ENCODE data around the gene SLC30A2.

Gene SLC30A2

GRCh38 chr1:26025517-26025916 lies 20.4 kb downstream of the SLC30A2 start:
- H3K27ac ChIP-seq: no peak overlapping the region
- TF ChIP-seq CTCF (IDR thresholded peaks at IDR 0.05; ENCODE audit: low read depth, low read length, missing control alignments): no peak

GRCh38 chr1:26025060-26025459 lies 20.9 kb downstream of the SLC30A2 start:
- no peaks in the 10 kb centered on the region for H3K36me3 ChIP-seq (replicated peaks)
- no peak overlapping the region for H3K4me3 ChIP-seq (ENCODE audit: low read depth, low read length)
- in situ Hi-C loops (cut with HindIII; ENCODE audit: low pct_ligation_motif_present, low sequenced_read_pairs): no loop called here
- TF ChIP-seq CTCF (IDR thresholded peaks at IDR 0.05; ENCODE audit: low read depth, low read length, missing control alignments): no peak
- DNase-seq: no peak
- H3K27ac ChIP-seq: no peak overlapping the region
- H3K27me3 ChIP-seq (replicated peaks): no peaks in the 10 kb centered on the region

More at GRCh38 chr1:26025517-26025916, 20.4 kb downstream of the SLC30A2 start:
- H3K27me3 ChIP-seq (replicated peaks): no peaks in the 10 kb centered on the region
- no peak for DNase-seq
- no peak overlapping the region for H3K4me3 ChIP-seq (ENCODE audit: low read depth, low read length)
- in situ Hi-C loops (cut with HindIII; ENCODE audit: low pct_ligation_motif_present, low sequenced_read_pairs): no loop called here
- no peaks in the 10 kb centered on the region for H3K36me3 ChIP-seq (replicated peaks)

- DNase-seq: no peak
- H3K27ac ChIP-seq: no peak overlapping the region
- H3K36me3 ChIP-seq (replicated peaks): no peaks in the 10 kb centered on the region
- in situ Hi-C loops (cut with HindIII; ENCODE audit: low pct_ligation_motif_present, low sequenced_read_pairs): no loop called here
- no peaks in the 10 kb centered on the region for H3K27me3 ChIP-seq (replicated peaks)
- peak overlapping the region; percentile 35 for H3K4me3 ChIP-seq (ENCODE audit: low read depth, low read length)
- TF ChIP-seq CTCF (IDR thresholded peaks at IDR 0.05; ENCODE audit: low read depth, low read length, missing control alignments): no peak
Observed at GRCh38 chr1:26023826-26024225, 22.1 kb downstream of the SLC30A2 start.

- no peak for TF ChIP-seq CTCF (IDR thresholded peaks at IDR 0.05; ENCODE audit: low read depth, low read length, missing control alignments)
- H3K27me3 ChIP-seq (replicated peaks): no peaks in the 10 kb centered on the region
- no peak for DNase-seq
- no peak overlapping the region for H3K27ac ChIP-seq
- in situ Hi-C loops (cut with HindIII; ENCODE audit: low pct_ligation_motif_present, low sequenced_read_pairs): no loop called here
- peak overlapping the region; percentile 59 for H3K4me3 ChIP-seq (ENCODE audit: low read depth, low read length)
- no peaks in the 10 kb centered on the region for H3K36me3 ChIP-seq (replicated peaks)
Observed at GRCh38 chr1:26023009-26023408, 22.9 kb downstream of the SLC30A2 start.

GRCh38 chr1:26022404-26022779 lies 23.5 kb downstream of the SLC30A2 start:
- H3K27ac ChIP-seq: no peak overlapping the region
- H3K4me3 ChIP-seq (ENCODE audit: low read depth, low read length): peak overlapping the region; percentile 59
- DNase-seq: no peak
- TF ChIP-seq CTCF (IDR thresholded peaks at IDR 0.05; ENCODE audit: low read depth, low read length, missing control alignments): no peak
- H3K27me3 ChIP-seq (replicated peaks): no peaks in the 10 kb centered on the region
- H3K36me3 ChIP-seq (replicated peaks): no peaks in the 10 kb centered on the region
- in situ Hi-C loops (cut with HindIII; ENCODE audit: low pct_ligation_motif_present, low sequenced_read_pairs): no loop called here

- TF ChIP-seq CTCF (IDR thresholded peaks at IDR 0.05; ENCODE audit: low read depth, low read length, missing control alignments): no peak
- Histone ChIP-seq H3K4me3 (ENCODE audit: low read depth, low read length) (peak within 1 kb of the TSS; percentile 59), H3K36me3 (replicated peaks) (no peaks in the 10 kb centered on the region), H3K27ac (no peak within 1 kb of the TSS), H3K27me3 (replicated peaks) (no peaks in the 10 kb centered on the region)
- peak; percentile 40 for DNase-seq
- in situ Hi-C loops (cut with HindIII; ENCODE audit: low pct_ligation_motif_present, low sequenced_read_pairs): no loop called here
Observed at GRCh38 chr1:26021647-26022403, 24.1 kb downstream of the SLC30A2 start, which contains the start of gene EXTL1. EXTL1 (plus strand) TSS chr1:26021775; CDS start chr1:26022647, 872 bp downstream.
